Measurements from ENCODE around the gene DNAI1.
A peak's percentile ranks its signal among the peaks of the same experiment; 100 is the strongest.
"Not testable (repeated sequence)": the region's sequence is repeated elsewhere in the genome, so short reads cannot be mapped to it uniquely, and the experiment has no call there.

DNAI1 gene

DNA sequence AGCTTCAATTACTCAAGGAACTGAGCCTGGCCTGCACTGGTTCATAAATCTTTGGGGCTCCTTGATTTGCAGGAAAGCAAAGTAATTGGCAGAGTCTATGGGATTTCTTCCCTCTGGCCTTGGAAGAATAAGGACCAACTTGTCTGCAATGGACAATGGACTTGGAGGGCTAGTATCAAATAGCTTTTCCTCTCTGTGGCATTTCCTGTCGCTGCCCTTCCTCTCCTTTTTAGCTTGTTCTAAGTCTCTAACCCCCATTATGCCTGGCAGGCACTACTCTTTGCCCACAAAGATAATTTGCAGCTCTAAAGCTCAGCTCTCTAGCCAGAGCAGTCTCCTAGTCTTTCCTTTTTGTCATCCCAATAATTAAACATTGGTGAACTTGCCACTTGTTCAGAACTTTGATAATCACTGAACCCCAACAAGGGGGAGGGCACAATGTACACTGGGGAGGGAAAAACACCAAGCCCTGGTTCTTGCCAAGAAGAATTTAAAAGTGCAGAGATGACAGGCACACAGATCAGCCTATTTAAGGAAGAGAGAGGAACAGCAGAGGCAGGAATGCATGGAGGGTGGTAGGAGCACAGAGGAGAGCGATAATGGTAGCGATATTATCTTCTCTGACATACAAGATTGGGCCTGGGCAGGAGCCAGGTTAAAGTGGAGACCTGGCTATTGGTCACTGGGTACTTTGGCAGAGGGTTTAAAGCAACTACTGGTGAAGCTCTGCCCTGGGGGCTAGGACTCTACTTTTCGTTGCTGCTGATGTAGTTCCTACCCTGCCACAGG, 38.7 kb upstream of the DNAI1 start:
- no peak for DNase-seq (ENCODE audit: low read depth)
- H3K4me3 ChIP-seq (ENCODE audit: low read length), result no peak overlapping the region
- TF ChIP-seq, protein P1, sequence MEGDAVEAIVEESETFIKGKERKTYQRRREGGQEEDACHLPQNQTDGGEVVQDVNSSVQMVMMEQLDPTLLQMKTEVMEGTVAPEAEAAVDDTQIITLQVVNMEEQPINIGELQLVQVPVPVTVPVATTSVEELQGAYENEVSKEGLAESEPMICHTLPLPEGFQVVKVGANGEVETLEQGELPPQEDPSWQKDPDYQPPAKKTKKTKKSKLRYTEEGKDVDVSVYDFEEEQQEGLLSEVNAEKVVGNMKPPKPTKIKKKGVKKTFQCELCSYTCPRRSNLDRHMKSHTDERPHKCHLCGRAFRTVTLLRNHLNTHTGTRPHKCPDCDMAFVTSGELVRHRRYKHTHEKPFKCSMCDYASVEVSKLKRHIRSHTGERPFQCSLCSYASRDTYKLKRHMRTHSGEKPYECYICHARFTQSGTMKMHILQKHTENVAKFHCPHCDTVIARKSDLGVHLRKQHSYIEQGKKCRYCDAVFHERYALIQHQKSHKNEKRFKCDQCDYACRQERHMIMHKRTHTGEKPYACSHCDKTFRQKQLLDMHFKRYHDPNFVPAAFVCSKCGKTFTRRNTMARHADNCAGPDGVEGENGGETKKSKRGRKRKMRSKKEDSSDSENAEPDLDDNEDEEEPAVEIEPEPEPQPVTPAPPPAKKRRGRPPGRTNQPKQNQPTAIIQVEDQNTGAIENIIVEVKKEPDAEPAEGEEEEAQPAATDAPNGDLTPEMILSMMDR (IDR thresholded peaks at IDR 0.05; ENCODE audit: insufficient read depth, low read depth, low read length, missing control alignments), result no peak

DNA sequence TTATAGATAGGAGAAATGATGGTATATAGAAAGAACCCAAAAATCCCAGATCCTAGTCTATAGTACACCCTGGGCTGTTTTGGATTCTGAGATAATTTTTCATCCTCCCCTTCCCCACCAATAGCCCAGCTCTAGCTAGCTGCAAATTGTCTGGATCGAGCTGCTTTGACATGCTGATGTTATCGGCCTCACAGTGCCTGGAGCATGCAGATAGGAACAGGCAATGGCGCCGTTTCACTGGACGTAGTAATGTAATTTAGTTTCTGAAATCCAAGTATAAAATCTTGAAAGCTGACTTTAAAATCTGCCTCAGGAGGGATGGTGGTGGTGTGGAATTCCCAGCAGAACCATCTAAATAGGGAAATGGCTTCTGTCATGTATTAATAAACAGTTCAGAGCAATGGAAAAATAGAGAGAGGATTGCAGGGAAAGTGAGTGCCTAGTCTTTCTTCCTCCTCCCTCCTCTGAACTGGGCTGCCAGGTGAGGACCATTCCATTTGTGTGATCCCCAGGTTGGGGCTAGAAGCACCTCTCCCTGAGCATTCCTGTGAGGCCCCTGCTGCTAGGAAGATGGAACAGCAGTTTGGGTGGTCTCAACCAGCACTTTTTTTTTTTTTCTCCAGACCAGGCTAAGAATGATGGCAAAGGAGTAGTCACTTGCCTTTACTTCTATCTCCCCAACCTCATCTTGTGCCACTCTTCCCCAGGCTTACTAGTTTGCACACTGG, 32.1 kb upstream of the DNAI1 start:
- H3K4me3 ChIP-seq (ENCODE audit: low read length), result no peak overlapping the region
- no peak for DNase-seq (ENCODE audit: low read depth)
- TF ChIP-seq, protein P1 (IDR thresholded peaks at IDR 0.05; ENCODE audit: insufficient read depth, low read depth, low read length, missing control alignments), result no peak

- H3K4me3 ChIP-seq (ENCODE audit: low read length), result no peak overlapping the region
- TF ChIP-seq, protein P1 (IDR thresholded peaks at IDR 0.05; ENCODE audit: insufficient read depth, low read depth, low read length, missing control alignments), result no peak
- no peak for DNase-seq (ENCODE audit: low read depth)
Observed at GRCh38 chr9:34428325-34428958, 30.2 kb upstream of the DNAI1 start.

GRCh38 chr9:34430843-34431437, 27.7 kb upstream of the DNAI1 start:
- TF ChIP-seq, protein P1 (IDR thresholded peaks at IDR 0.05; ENCODE audit: insufficient read depth, low read depth, low read length, missing control alignments), result no peak
- DNase-seq (ENCODE audit: low read depth), result peak; percentile 86
- no peak overlapping the region for H3K4me3 ChIP-seq (ENCODE audit: low read length)

- TF ChIP-seq, protein P1 (IDR thresholded peaks at IDR 0.05; ENCODE audit: insufficient read depth, low read depth, low read length, missing control alignments), result no peak
- DNase-seq (ENCODE audit: low read depth), result no peak
- H3K4me3 ChIP-seq (ENCODE audit: low read length), result no peak overlapping the region
Observed at GRCh38 chr9:34431667-34432066, 26.9 kb upstream of the DNAI1 start.

DNA sequence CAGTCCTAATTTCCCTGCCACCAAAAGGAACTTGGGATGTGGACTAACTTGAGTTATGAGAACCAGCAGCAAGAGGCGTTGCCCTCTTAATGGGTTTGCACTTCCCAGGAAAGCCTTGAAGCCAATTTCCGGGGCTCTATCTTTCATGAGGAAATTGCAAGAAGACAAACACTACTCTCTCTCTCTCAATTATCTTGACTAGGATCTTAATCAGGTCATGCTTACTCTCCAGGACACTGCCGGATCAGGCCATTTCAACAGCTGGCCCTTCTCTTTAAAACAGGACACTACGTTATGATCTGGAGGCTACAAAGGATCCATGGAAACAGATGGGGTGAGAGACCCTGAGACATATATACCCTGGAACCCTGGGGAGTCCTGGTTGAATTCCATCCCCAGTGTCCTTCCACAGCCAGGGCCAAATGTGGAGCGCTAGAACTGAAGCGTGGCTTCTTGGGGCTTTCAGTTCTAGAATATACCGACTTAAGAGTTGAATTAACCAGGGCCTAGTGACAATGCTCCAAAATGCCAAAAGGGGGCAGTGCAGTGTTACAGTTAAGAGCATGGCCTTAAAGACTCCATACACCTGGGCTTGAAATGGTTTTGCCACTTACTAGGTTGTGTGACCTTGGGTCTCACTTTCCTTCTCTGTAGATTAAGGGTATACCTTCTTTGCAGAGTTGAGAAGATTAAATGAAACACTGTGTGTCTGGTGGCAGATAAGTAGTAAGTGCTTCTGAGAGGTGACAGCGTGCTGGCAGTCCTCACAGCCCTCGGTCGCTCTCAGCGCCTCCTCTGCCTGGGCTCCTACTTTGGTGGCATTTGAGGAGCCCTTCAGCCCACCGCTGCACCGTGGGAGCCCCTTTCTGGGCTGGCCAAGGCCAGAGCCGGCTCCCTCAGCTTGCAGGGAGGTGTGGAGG, 21.3 kb upstream of the DNAI1 start:
- DNase-seq (ENCODE audit: low read depth), result peak; percentile 87
- no peak overlapping the region for H3K4me3 ChIP-seq (ENCODE audit: low read length)
- TF ChIP-seq, protein P1 (IDR thresholded peaks at IDR 0.05; ENCODE audit: insufficient read depth, low read depth, low read length, missing control alignments), result peak; percentile 80

GRCh38 chr9:34437926-34438307, 20.7 kb upstream of the DNAI1 start:
- DNase-seq (ENCODE audit: low read depth); H3K4me3 ChIP-seq (ENCODE audit: low read length): not testable (repeated sequence)

- not testable (repeated sequence) for H3K4me3 ChIP-seq (ENCODE audit: low read length); DNase-seq (ENCODE audit: low read depth)
Observed at GRCh38 chr9:34438465-34438864, 20.1 kb upstream of the DNAI1 start.
